A673 (cell line): ENCODE data around the gene LYSMD1. TPM values are rescaled to one million over a fixed set of nuclear protein-coding genes. Genes with fewer than 3 reads are reported as not detected.

Source experiments
- BruUV-seq: library from RNA; stranded (reverse); fragments of 400-500 nt; replicated peaks from 2 replicates; lab custom pipeline; 2021; lab: Mats Ljungman, UMichigan
- CTCF ChIA-PET: fragments of 300-600 bp; sonication (Branson Sonifier 250); formaldehyde crosslinking; loops from one replicate; lab custom pipeline; 2022; ENCODE audit warnings: antibody characterized with exemption; lab: Charles Lee
- POLR2A ChIA-PET: fragments of 300-600 bp; sonication (Branson Sonifier 250); formaldehyde crosslinking; loops from one replicate; lab custom pipeline; 2022; ENCODE audit warnings: antibody characterized with exemption; ENCODE audit not compliant: low non-redundant PET; lab: Charles Lee
- DNase-seq: peaks from one replicate; pipeline ENCODE4 v3.0.0-alpha.2; 2015; ENCODE audit warnings: low spot score
- H3K27ac ChIP-seq: fragments of 200-600 bp; sonication (generic); 2 replicates; pipeline ENCODE4 v1.5.1; 2016; ENCODE audit warnings: mixed run types, low read depth, mild to moderate bottlenecking, mixed read lengths, antibody characterized with exemption, low read length; ENCODE audit not compliant: poor library complexity, severe bottlenecking
- H3K27me3 ChIP-seq: fragments of 200-600 bp; sonication (generic); replicated peaks from 2 replicates; pipeline ENCODE4 v1.6.1; 2017; ENCODE audit warnings: mixed run types, low read depth, mild to moderate bottlenecking, mixed read lengths, antibody characterized with exemption, low read length; ENCODE audit not compliant: insufficient read depth, poor library complexity
- H3K36me3 ChIP-seq: fragments of 200-600 bp; sonication (generic); 2 replicates; pipeline ENCODE4 v1.6.1; 2016; ENCODE audit warnings: mixed run types, mild to moderate bottlenecking, mixed read lengths, antibody characterized with exemption, low read length; ENCODE audit not compliant: insufficient read depth, poor library complexity, severe bottlenecking
- H3K4me1 ChIP-seq: fragments of 200-600 bp; sonication (generic); 2 replicates; pipeline ENCODE4 v1.6.1; 2017; ENCODE audit warnings: mixed run types, mild to moderate bottlenecking, mixed read lengths, antibody characterized with exemption, low read length; ENCODE audit not compliant: insufficient read depth, poor library complexity, severe bottlenecking
- H3K4me3 ChIP-seq: fragments of 200-600 bp; sonication (generic); 2 replicates; pipeline ENCODE4 v1.5.1; 2016; ENCODE audit warnings: low read depth, mixed run types, mild to moderate bottlenecking, mixed read lengths, low read length; ENCODE audit not compliant: poor library complexity, severe bottlenecking
- H3K9me3 ChIP-seq: fragments of 200-600 bp; sonication (generic); 2 replicates; pipeline ENCODE4 v1.6.1; 2016; ENCODE audit warnings: mixed run types, low read depth, mild to moderate bottlenecking, mixed read lengths, antibody characterized with exemption, low read length; ENCODE audit not compliant: poor library complexity, severe bottlenecking
- CTCF ChIP-seq: fragments of 300-800, 200-600 bp; sonication (generic); conservative IDR thresholded peaks from 2 replicates; pipeline ENCODE4 v1.5.1; 2017; ENCODE audit warnings: low read depth, mild to moderate bottlenecking, antibody characterized with exemption, low read length, moderate library complexity, mixed read lengths
- EZH2 ChIP-seq: fragments of 200-600 bp; sonication (generic); IDR thresholded peaks from 2 replicates; pipeline ENCODE4 v1.6.1; 2017; ENCODE audit warnings: borderline replicate concordance, low read depth, mild to moderate bottlenecking, mixed read lengths, antibody characterized with exemption, low read length; ENCODE audit not compliant: poor library complexity, severe bottlenecking
- intact Hi-C: fragments of 100-400 bp; cut with micrococcal nuclease; formaldehyde crosslinking; loops from one replicate; pipeline ENCODE4 v1.10.0; 2022; ENCODE audit not compliant: unreplicated experiment
- total RNA-seq: library from RNA; stranded (reverse); gene quantifications from 2 replicates; pipeline ENCODE4 v1.2.3, GENCODE V29; 2021

The LYSMD1 gene
- total RNA-seq, 1 experiment from 2014 or later, result 8.1 TPM

GRCh38 chr1:151158326-151158725 lies 7.4 kb downstream of the LYSMD1 start:
- POLR2A ChIA-PET, result no interaction called here
- CTCF ChIA-PET, result interaction anchor here (3.7 kb wide), 1 partner anchor 58 kb away, joined by 21 read pairs; no protein-coding TSS in a partner anchor
- peaks cover 3% of the 10 kb centered on the region for H3K36me3 ChIP-seq
- no peaks in the 10 kb centered on the region for H3K4me1 ChIP-seq
- intact Hi-C loops, result loop anchor here (10.0 kb wide), 1 partner anchor 134 kb away; no protein-coding TSS in a partner anchor
- no peak for DNase-seq
- BruUV-seq, result no TSS peak
- H3K27ac ChIP-seq, result no peak overlapping the region
- no peaks in the 10 kb centered on the region for H3K9me3 ChIP-seq
- H3K27me3 ChIP-seq, result no peaks in the 10 kb centered on the region
- TF ChIP-seq EZH2 (no peak), CTCF (no peak)
- H3K4me3 ChIP-seq, result no peak overlapping the region

GRCh38 chr1:151157067-151157531 lies 8.6 kb downstream of the LYSMD1 start:
- Histone ChIP-seq H3K36me3 (peaks cover 3% of the 10 kb centered on the region), H3K4me1 (no peaks in the 10 kb centered on the region), H3K27me3 (no peaks in the 10 kb centered on the region), H3K4me3 (no peak overlapping the region), H3K27ac (no peak overlapping the region), H3K9me3 (no peaks in the 10 kb centered on the region)
- TF ChIP-seq CTCF (no peak), EZH2 (no peak)
- intact Hi-C loops, result loop anchor here (2.0 to 10.0 kb wide), 2 partner anchors 58 to 132 kb away; no protein-coding TSS in a partner anchor
- POLR2A ChIA-PET, result no interaction called here
- DNase-seq, result no peak
- no TSS peak for BruUV-seq
- CTCF ChIA-PET, result interaction anchor here (3.7 kb wide), 1 partner anchor 57 kb away, joined by 21 read pairs; no protein-coding TSS in a partner anchor

- TF ChIP-seq CTCF (no peak), EZH2 (no peak)
- intact Hi-C loops, result loop anchor here (2.0 to 10.0 kb wide), 2 partner anchors 58 to 132 kb away; no protein-coding TSS in a partner anchor
- ChIA-PET CTCF (interaction anchor here (3.7 kb wide), 1 partner anchor 56 kb away, joined by 21 read pairs; no protein-coding TSS in a partner anchor), POLR2A (no interaction called here)
- BruUV-seq, result no TSS peak
- Histone ChIP-seq H3K4me3 (no peak within 1 kb of the TSS), H3K4me1 (no peaks in the 10 kb centered on the region), H3K27ac (no peak within 1 kb of the TSS), H3K27me3 (no peaks in the 10 kb centered on the region), H3K9me3 (no peaks in the 10 kb centered on the region), H3K36me3 (peaks cover 2% of the 10 kb centered on the region)
- DNase-seq, result no peak
Measured at GRCh38 chr1:151156515-151156819, 9.2 kb downstream of the LYSMD1 start, which contains the start of gene TNFAIP8L2. TNFAIP8L2 (plus strand) TSS chr1:151156649; CDS start chr1:151158698, 2,049 bp downstream.
